Osteoblast (primary cell): ENCODE data around the gene SPATS2. TPM values are rescaled to one million over a fixed set of nuclear protein-coding genes. Genes with fewer than 3 reads are reported as not detected.

Experiments
- DNase-seq: peaks from one replicate; pipeline ENCODE4 v3.0.0; 2011; ENCODE audit warnings: low spot score, mixed read lengths; ENCODE audit not compliant: insufficient read length; ENCODE audit errors: missing footprints
- H2AFZ ChIP-seq: 2 replicates; pipeline ENCODE4 v1.6.0; 2011; ENCODE audit warnings: mild to moderate bottlenecking, low read length
- H3K27ac ChIP-seq: 2 replicates; pipeline ENCODE4 v1.5.1; 2011; ENCODE audit warnings: mild to moderate bottlenecking, low read depth, low read length, moderate library complexity
- H3K27me3 ChIP-seq: 2 replicates; pipeline ENCODE4 v1.6.0; 2012; ENCODE audit warnings: mild to moderate bottlenecking, control low read depth, inconsistent platforms, low read length, moderate library complexity; ENCODE audit not compliant: insufficient read depth
- H3K36me3 ChIP-seq: 2 replicates; pipeline ENCODE4 v1.5.1; 2011; ENCODE audit warnings: mild to moderate bottlenecking, low read length, control low read depth, moderate library complexity; ENCODE audit not compliant: insufficient read depth
- H3K4me1 ChIP-seq: 2 replicates; pipeline ENCODE4 v1.5.1; 2011; ENCODE audit warnings: mild to moderate bottlenecking, low read length, control low read depth, moderate library complexity; ENCODE audit not compliant: insufficient read depth
- H3K4me2 ChIP-seq: 2 replicates; pipeline ENCODE4 v1.6.0; 2011; ENCODE audit warnings: mild to moderate bottlenecking, low read length; ENCODE audit not compliant: insufficient read depth
- H3K4me3 ChIP-seq: fragments of 200-600 bp; sonication (generic); 3 replicates; pipeline ENCODE4 v1.5.1; 2012; ENCODE audit warnings: mild to moderate bottlenecking, low read length, inconsistent platforms; ENCODE audit not compliant: insufficient read depth
- H3K79me2 ChIP-seq: 2 replicates; pipeline ENCODE4 v1.6.0; 2012; ENCODE audit warnings: mild to moderate bottlenecking, low read length, control low read depth, inconsistent platforms; ENCODE audit not compliant: insufficient read depth
- H3K9me3 ChIP-seq: 2 replicates; pipeline ENCODE4 v1.5.1; 2011; ENCODE audit warnings: low read depth, low read length, control low read depth
- H4K20me1 ChIP-seq: 2 replicates; pipeline ENCODE4 v1.6.0; 2012; ENCODE audit warnings: mild to moderate bottlenecking, low read length, control low read depth; ENCODE audit not compliant: insufficient read depth
- CTCF ChIP-seq: IDR thresholded peaks from 2 replicates; pipeline ENCODE4 v1.5.1; 2011; ENCODE audit warnings: mild to moderate bottlenecking, low read depth, low read length, moderate library complexity; ENCODE audit errors: extremely low read depth
- total RNA-seq: library from RNA; depleted of rRNA; stranded (reverse); fragments of >200 nt; gene quantifications from 2 replicates; pipeline ENCODE4 v1.2.3, GENCODE V29; 2012

SPATS2 gene
- total RNA-seq, 1 donor, result 25.7 TPM

DNA sequence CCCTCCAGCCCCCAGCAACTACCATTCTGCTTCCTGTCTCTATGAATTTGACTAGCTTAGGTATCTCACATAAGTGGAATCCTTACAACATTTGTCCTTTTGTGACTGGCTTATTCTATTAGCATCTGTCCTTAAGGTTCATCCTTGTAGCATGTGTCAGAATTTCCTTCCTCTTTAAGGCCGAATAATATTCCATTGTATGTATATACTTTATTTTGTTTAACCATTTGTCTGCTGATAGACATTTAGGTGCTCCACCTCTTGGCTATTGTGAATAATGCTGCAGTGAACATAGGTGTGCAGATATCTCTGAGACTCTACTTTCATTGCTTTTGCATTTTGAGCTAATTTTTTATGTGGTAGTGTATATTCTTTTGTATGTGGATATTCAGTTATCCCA lies 75.7 kb downstream of the SPATS2 start:
- H2AFZ ChIP-seq, result no peak overlapping the region
- peaks cover 5% of the 10 kb centered on the region for H3K36me3 ChIP-seq
- H3K27me3 ChIP-seq, result no peaks in the 10 kb centered on the region
- H3K9me3 ChIP-seq, result no peaks in the 10 kb centered on the region
- no peak overlapping the region for H3K27ac ChIP-seq
- peaks cover 31% of the 10 kb centered on the region for H3K79me2 ChIP-seq
- no peak for DNase-seq
- H3K4me2 ChIP-seq, result no peak overlapping the region
- no peak overlapping the region for H3K4me3 ChIP-seq
- H3K4me1 ChIP-seq, result no peaks in the 10 kb centered on the region
- H4K20me1 ChIP-seq, result peaks cover 23% of the 10 kb centered on the region
- no peak for TF ChIP-seq CTCF

GRCh38 chr12:49446571-49446970 lies 79.3 kb downstream of the SPATS2 start:
- Histone ChIP-seq H3K27ac (no peak overlapping the region), H3K79me2 (peaks cover 24% of the 10 kb centered on the region), H3K36me3 (peaks cover 5% of the 10 kb centered on the region), H2AFZ (no peak overlapping the region), H3K4me1 (no peaks in the 10 kb centered on the region), H3K4me3 (no peak overlapping the region), H3K4me2 (no peak overlapping the region), H4K20me1 (peaks cover 9% of the 10 kb centered on the region), H3K9me3 (no peaks in the 10 kb centered on the region), H3K27me3 (no peaks in the 10 kb centered on the region)
- TF ChIP-seq CTCF, result no peak
- no peak for DNase-seq

- Histone ChIP-seq H3K4me2 (no peak overlapping the region), H3K4me3 (no peak overlapping the region), H3K4me1 (no peaks in the 10 kb centered on the region), H3K27me3 (no peaks in the 10 kb centered on the region), H2AFZ (no peak overlapping the region), H3K9me3 (no peaks in the 10 kb centered on the region), H3K36me3 (no peaks in the 10 kb centered on the region), H3K79me2 (peaks cover 24% of the 10 kb centered on the region), H4K20me1 (peaks cover 14% of the 10 kb centered on the region), H3K27ac (no peak overlapping the region)
- TF ChIP-seq CTCF, result no peak
- DNase-seq, result no peak
Measured at GRCh38 chr12:49448858-49449257, 81.6 kb downstream of the SPATS2 start.

- Histone ChIP-seq H3K9me3 (no peaks in the 10 kb centered on the region), H3K4me2 (no peak overlapping the region), H3K27ac (no peak overlapping the region), H3K27me3 (no peaks in the 10 kb centered on the region), H3K4me3 (no peak overlapping the region), H2AFZ (no peak overlapping the region), H3K4me1 (no peaks in the 10 kb centered on the region), H3K79me2 (peaks cover 35% of the 10 kb centered on the region), H4K20me1 (peaks cover 18% of the 10 kb centered on the region), H3K36me3 (no peaks in the 10 kb centered on the region)
- no peak for TF ChIP-seq CTCF
- peak; percentile 65 for DNase-seq
Measured at GRCh38 chr12:49451468-49452259, 84.4 kb downstream of the SPATS2 start.
